ENCODE results near the gene MRRF.

- no peak for TF ChIP-seq CTCF (IDR thresholded peaks at IDR 0.05; ENCODE audit: insufficient read depth, low read length)
- TF ChIP-seq REST (IDR thresholded peaks at IDR 0.05; ENCODE audit: insufficient replicate concordance, low read depth): no peak
- TF ChIP-seq POLR2AphosphoS5 (IDR thresholded peaks at IDR 0.05; ENCODE audit: low read depth): no peak
Observed at GRCh38 chr9:122277285-122277897, 12.7 kb downstream of the MRRF start.
